Choroid plexus epithelial cell (primary cell): ENCODE results near the gene CLMP.

Experiments
- DNase-seq: peaks from one replicate; pipeline ENCODE4 v3.0.0-alpha.2; 2010; ENCODE audit warnings: low read depth
- H3K4me3 ChIP-seq: 2 replicates; pipeline ENCODE4 v1.5.1; 2011; ENCODE audit warnings: low read depth, mild to moderate bottlenecking, control low read depth, low read length, moderate library complexity
- TF ChIP-seq, protein P1 (sequence below): conservative IDR thresholded peaks from 2 replicates; pipeline ENCODE4 v1.5.1; 2011; ENCODE audit warnings: low read depth, mild to moderate bottlenecking, control low read depth, inconsistent platforms, low read length, moderate library complexity

CLMP gene

DNA sequence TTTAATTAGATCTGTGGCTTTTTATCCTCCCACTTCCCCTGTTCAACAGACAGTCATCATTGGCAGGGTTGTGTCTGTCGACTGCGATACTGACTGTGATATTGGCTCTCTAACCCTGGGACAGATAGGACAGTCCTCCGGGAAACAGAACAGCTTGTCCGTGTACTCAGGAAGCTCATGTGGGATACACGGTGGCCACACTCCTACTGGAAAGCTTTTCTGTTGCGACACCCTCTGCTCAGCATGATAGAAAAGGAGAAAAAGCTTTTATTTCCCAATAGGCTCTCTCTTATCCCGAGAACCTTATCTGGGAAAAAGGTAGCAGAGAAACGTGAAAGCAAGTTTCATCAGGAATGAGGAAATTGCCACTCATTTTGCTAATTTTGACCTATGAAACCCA is 72.7 kb downstream of the CLMP start:
- TF ChIP-seq, protein P1, sequence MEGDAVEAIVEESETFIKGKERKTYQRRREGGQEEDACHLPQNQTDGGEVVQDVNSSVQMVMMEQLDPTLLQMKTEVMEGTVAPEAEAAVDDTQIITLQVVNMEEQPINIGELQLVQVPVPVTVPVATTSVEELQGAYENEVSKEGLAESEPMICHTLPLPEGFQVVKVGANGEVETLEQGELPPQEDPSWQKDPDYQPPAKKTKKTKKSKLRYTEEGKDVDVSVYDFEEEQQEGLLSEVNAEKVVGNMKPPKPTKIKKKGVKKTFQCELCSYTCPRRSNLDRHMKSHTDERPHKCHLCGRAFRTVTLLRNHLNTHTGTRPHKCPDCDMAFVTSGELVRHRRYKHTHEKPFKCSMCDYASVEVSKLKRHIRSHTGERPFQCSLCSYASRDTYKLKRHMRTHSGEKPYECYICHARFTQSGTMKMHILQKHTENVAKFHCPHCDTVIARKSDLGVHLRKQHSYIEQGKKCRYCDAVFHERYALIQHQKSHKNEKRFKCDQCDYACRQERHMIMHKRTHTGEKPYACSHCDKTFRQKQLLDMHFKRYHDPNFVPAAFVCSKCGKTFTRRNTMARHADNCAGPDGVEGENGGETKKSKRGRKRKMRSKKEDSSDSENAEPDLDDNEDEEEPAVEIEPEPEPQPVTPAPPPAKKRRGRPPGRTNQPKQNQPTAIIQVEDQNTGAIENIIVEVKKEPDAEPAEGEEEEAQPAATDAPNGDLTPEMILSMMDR, result no peak
- no peak overlapping the region for H3K4me3 ChIP-seq
- DNase-seq, result peak; percentile 77

DNA sequence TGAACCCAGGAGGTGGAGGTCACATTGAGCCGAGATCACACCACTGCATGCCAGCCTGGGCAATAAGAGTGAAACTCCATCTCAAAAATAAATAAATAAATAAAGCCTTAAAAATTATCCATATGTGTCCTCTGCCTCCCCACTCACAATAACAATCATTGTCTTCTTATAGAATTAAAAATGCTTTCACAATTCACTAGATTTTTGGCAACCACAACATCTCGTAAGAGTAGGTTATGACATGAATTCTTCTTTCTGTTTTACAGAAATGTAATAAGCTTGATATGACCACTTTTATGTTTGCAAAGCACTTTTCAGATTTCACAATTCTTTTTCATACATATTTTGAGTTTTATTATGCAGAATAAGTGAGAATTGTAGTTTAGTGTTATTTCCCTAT is 78.6 kb downstream of the CLMP start:
- TF ChIP-seq, protein P1, result no peak

DNA sequence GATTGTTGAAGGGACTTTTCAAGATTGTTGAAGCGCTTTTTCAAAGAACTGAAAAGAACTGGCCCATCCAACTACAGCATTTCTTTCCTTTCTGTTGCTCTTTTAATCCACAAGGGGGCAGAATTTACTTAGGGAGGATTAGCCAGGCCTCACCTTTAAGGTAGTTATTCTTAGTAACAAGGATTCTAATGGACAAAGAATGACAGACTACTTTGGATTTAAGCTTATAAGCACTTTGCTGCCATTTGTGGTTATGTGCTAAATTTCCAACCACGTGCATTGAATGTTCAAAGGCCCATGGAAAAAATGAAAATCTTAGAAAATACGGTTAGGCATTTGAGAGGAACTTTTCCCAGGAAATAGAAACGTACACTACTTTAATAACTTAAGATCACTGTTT is 83.6 kb downstream of the CLMP start:
- DNase-seq, result peak; percentile 70
- no peak overlapping the region for H3K4me3 ChIP-seq
- TF ChIP-seq, protein P1, result peak; percentile 78

More for the DNA sequence above, 78.6 kb downstream of the CLMP start:
- DNase-seq, result no peak
- H3K4me3 ChIP-seq, result no peak overlapping the region

DNA sequence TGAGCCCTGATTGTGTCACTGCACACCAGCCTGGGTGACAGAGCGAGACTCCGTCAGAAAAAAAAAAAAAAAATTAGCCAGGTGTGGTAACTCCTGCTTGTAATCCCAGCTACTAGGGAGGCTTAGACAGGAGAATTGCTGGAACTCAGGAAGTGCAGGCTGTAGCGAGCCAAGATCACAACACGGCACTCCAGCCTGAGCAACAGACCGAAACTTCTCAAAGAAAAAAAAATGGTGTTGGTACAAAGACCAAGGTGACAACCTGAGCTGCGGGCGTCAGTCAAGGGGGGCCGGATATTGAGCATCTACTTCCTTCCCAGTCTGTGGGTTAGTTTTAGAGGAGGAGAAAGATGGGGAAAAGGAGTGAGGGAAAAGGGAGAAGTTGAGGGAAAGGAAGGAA is 84.7 kb downstream of the CLMP start:
- DNase-seq, result no peak
- TF ChIP-seq, protein P1, result no peak
- H3K4me3 ChIP-seq, result no peak overlapping the region

DNA sequence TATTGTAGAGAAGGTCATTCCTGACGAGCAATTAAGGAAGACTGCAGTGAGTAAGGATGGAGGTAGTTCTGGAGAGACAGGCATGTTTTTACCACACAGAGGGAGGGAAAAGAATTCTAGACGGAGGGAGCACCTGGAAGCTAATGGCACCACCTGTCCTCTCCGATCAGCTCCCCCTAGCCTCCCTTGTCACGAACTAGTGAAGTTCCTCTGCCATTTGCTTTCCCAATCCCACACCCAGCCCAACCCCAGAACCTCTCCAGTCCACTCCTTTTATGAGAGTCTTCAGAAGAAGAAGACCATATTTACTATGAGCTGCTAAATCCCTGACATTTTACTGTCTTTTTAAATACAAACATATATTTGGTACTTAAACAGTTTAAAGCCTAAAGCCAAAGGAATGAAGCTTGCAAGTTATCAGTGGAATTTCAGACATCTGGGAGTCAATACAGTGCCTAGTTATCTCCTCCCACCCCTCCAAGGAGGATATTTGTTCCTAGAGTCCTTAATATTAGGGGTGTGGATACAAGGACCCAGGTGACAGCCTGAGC is 87.0 kb downstream of the CLMP start:
- DNase-seq, result no peak
- no peak overlapping the region for H3K4me3 ChIP-seq
- TF ChIP-seq, protein P1, result no peak

DNA sequence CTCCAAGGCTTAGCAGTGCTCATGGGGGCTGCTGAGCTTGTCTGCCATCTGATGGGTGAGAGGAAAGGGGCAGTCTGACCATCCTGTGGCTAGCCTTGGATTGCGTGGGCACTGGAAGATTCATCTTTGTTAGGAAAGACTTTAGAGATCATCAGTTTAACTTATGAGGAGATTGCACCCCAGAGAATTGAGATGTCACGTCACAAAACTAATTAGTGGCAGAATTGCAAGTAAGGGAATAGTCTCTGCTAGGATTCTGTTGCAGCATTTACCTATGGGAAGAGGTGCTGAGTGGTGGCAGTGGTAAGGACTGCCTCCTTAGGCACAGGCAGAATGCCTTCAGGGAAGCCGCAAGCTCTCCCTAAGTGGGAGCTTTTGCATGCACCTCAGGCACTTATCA is 90.4 kb downstream of the CLMP start:
- DNase-seq, result no peak
- no peak overlapping the region for H3K4me3 ChIP-seq
- TF ChIP-seq, protein P1, result no peak

DNA sequence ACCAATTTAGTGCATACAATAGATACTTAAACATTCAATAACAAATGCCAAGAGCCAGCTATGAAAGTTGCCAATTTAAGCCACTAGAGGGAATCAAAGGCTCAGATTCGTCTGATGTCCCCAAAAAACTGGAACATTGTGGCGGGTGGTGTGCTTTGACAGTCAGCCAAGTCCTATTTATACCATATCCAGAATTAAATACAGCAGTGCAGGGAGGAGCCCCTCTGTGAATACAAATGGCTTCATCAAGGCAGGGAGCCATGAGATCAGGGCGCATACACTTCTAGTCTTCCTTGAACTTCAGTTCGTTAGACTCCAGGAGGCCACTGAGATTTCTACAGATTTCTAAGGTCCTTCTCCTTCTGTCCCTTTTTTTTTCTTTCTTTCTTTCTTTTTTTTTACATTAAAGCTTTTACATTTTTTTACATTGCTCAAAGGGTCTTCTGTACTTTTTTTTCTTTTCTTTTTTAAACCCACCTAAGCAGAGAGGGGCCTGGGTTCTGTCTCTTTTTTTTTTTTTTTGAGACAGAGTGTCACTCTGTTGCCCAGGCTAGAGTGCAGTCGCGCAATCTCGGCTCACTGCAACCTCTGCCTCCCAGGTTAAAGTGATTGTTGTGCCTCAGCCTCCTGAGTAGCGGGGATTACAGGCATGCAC is 91.6 kb downstream of the CLMP start:
- TF ChIP-seq, protein P1, result peak; percentile 79
- no peak overlapping the region for H3K4me3 ChIP-seq
- DNase-seq, result peak; percentile 81
